K562 (cell line): ENCODE data around the gene DNAH17. TPM values are rescaled to one million over a fixed set of nuclear protein-coding genes. Genes with fewer than 3 reads are reported as not detected.

ENCODE experiments used
- ATAC-seq: fragments of 200-7000 bp; cut with Tn5 transposase; 3 replicates; pipeline ENCODE4 v1.9.1; 2020; ENCODE audit warnings: moderate library complexity
- BruUV-seq: library from RNA; stranded (reverse); fragments of 400-500 nt; replicated peaks from 2 replicates; lab custom pipeline; 2021; lab: Mats Ljungman, UMichigan
- CTCF ChIA-PET: fragments of 300-600 bp; formaldehyde crosslinking; extraction: SDS; loops from one replicate; lab custom pipeline; 2021; ENCODE audit warnings: low intra/inter-chr PET ratio; lab: Yijun Ruan, JAX
- POLR2A ChIA-PET: fragments of 300-600, 350-650 bp; sonication (Branson Sonifier 250); formaldehyde crosslinking; extraction: SDS; loops from one replicate; lab custom pipeline; 2021; ENCODE audit warnings: antibody characterized with exemption, inconsistent platforms; lab: Yijun Ruan, JAX
- DNase-seq, 4 experiments: peaks; one replicate each; pipeline versions ENCODE4 v3.0.0 to v3.0.0-alpha.2; 2011 to 2018; ENCODE audit warnings: low spot score in 3 of 4, mixed read lengths in 3 of 4; ENCODE audit errors: extremely low read depth in 1 of 4
- FAIRE-seq: peaks from 2 replicates; lab custom pipeline; 2011; peaks lifted over from hg19 to GRCh38; lab: Jason Lieb, UNC
- H2AFZ ChIP-seq: 2 replicates; pipeline ENCODE4 v1.6.0; 2011; ENCODE audit warnings: low read depth, low read length, control low read depth, inconsistent platforms
- H3K27ac ChIP-seq: fragments of 200-600 bp; 3 replicates; pipeline ENCODE4 v1.8.0; 2011; ENCODE audit warnings: low read depth, mild to moderate bottlenecking, control low read depth, inconsistent platforms, low read length, moderate library complexity, mixed read lengths; ENCODE audit errors: extremely low read depth
- H3K27me3 ChIP-seq, 2 experiments: fragments of 300-600 bp in 1 of 2; 2 replicates in 1 of 2; 3 replicates in 1 of 2; pipeline versions ENCODE4 v1.6.0 to v1.8.0; 2011; ENCODE audit warnings: inconsistent platforms in 2 of 2, low read length in 2 of 2, mild to moderate bottlenecking in 1 of 2, mixed read lengths in 1 of 2, moderate library complexity in 1 of 2; ENCODE audit not compliant: control insufficient read depth in 2 of 2, insufficient read depth in 2 of 2
- H3K36me3 ChIP-seq: fragments of 300-600 bp; 3 replicates; pipeline ENCODE4 v1.8.0; 2011; ENCODE audit warnings: mild to moderate bottlenecking, low read length, inconsistent platforms; ENCODE audit not compliant: control insufficient read depth, insufficient read depth
- H3K4me1 ChIP-seq, 2 experiments: fragments of 200-600 bp in 1 of 2; replicated peaks in 1 of 2; 2 replicates in 1 of 2; 3 replicates in 1 of 2; pipeline versions ENCODE4 v1.5.1 to v1.8.0; 2011; ENCODE audit warnings: inconsistent platforms in 2 of 2, low read length in 2 of 2, mild to moderate bottlenecking in 1 of 2, mixed read lengths in 1 of 2, moderate library complexity in 1 of 2; ENCODE audit not compliant: control insufficient read depth in 2 of 2, insufficient read depth in 2 of 2
- H3K4me2 ChIP-seq: 2 replicates; pipeline ENCODE4 v1.6.1; 2011; ENCODE audit warnings: low read length, control low read depth, inconsistent platforms, mixed read lengths; ENCODE audit not compliant: insufficient read depth
- H3K4me3 ChIP-seq: fragments of 200-600 bp; sonication (generic), shearing (Covaris generic); 2 replicates; pipeline ENCODE4 v1.5.1; 2016; ENCODE audit warnings: control low read depth, inconsistent platforms
- H3K79me2 ChIP-seq: fragments of 200-600 bp; 3 replicates; pipeline ENCODE4 v1.8.0; 2011; ENCODE audit warnings: low read length, inconsistent platforms; ENCODE audit not compliant: control insufficient read depth, insufficient read depth
- H3K9ac ChIP-seq, 2 experiments: 2 replicates each; pipeline versions ENCODE4 v1.6.0 to v1.6.1; 2011; ENCODE audit warnings: low read depth in 2 of 2, low read length in 2 of 2, control low read depth in 1 of 2, inconsistent platforms in 1 of 2, mild to moderate bottlenecking in 1 of 2, mixed read lengths in 1 of 2; ENCODE audit not compliant: insufficient read depth in 1 of 2
- H3K9me1 ChIP-seq: one replicate; pipeline ENCODE4 v1.6.0; 2011; ENCODE audit warnings: inconsistent platforms, mild to moderate bottlenecking, low read length, moderate library complexity; ENCODE audit not compliant: control insufficient read depth, insufficient read depth
- H3K9me3 ChIP-seq: replicated peaks from 2 replicates; pipeline ENCODE4 v1.5.1; 2011; ENCODE audit warnings: low read depth, low read length, inconsistent platforms; ENCODE audit not compliant: control insufficient read depth, insufficient read depth
- H4K20me1 ChIP-seq: replicated peaks from 2 replicates; pipeline ENCODE4 v1.6.1; 2011; ENCODE audit warnings: low read length, inconsistent platforms, mixed read lengths; ENCODE audit not compliant: control insufficient read depth, insufficient read depth
- BHLHE40 ChIP-seq: IDR thresholded peaks from 2 replicates; pipeline ENCODE4 v1.6.1; 2011; ENCODE audit warnings: low read length, improper control_type of control experiment
- CEBPB ChIP-seq: fragments of 450-650 bp; IDR thresholded peaks from 2 replicates; pipeline ENCODE4 v1.6.1; 2016; ENCODE audit warnings: missing genetic modification characterization, missing compliant biosample characterization
- CEBPG ChIP-seq, 3 experiments: fragments of 200-800 bp in 1 of 3; sonication (Bioruptor generic) in 1 of 3; sonication (generic) in 1 of 3; formaldehyde crosslinking in 1 of 3; IDR thresholded peaks in 2 of 3; conservative IDR thresholded peaks in 1 of 3; 2 replicates each; pipeline versions ENCODE4 v1.6.1 to v1.8.0; 2016 to 2022; ENCODE audit warnings: missing compliant biosample characterization in 2 of 3, missing genetic modification characterization in 2 of 3, mild to moderate bottlenecking in 1 of 3, missing genetic modification reagents in 1 of 3
- ZNF253 ChIP-seq: fragments of 250-450 bp; sonication (Bioruptor Pico); conservative IDR thresholded peaks from 2 replicates; pipeline ENCODE4 v1.6.1; 2021; ENCODE audit warnings: mild to moderate bottlenecking
- WGBS: fragments of 100-300 bp; shearing (Covaris generic); methylation state at CpG from one replicate; pipeline ENCODE4 v1.1.6; 2016; ENCODE audit warnings: low coverage, mixed read lengths; ENCODE audit not compliant: insufficient coverage; ENCODE audit errors: missing lambda C conversion rate; 5-methylcytosine and 5-hydroxymethylcytosine counted together
- in situ Hi-C: fragments of 300-500 bp; cut with MboI; formaldehyde crosslinking; loops from 4 replicates; pipeline ENCODE4 v1.15.0; 2018; ENCODE audit warnings: inconsistent platforms, mixed read lengths
- intact Hi-C: fragments of 100-400 bp; cut with micrococcal nuclease; formaldehyde crosslinking; loops from 2 replicates; pipeline ENCODE4 v1.14.2; 2022
- polyA plus RNA-seq, 8 experiments: library from polyadenylated mRNA; depleted of rRNA in 4 of 8; stranded (reverse) in 5 of 8; unstranded in 3 of 8; fragments of >200 nt; fragmentation: Nextera tagmentation in 2 of 8; fragmentation: Illumina TruSeq in 1 of 8; extraction: Ambion mirVana in 2 of 8; extraction: Trizol in 1 of 8; gene quantifications; 2 replicates each; pipeline versions ENCODE4 v1.2.1 to v1.2.3, GENCODE V29; 2011 to 2014; ENCODE audit warnings: inconsistent platforms in 1 of 8, missing spikeins in 1 of 8
- total RNA-seq, 7 experiments: library from RNA; depleted of rRNA in 6 of 7; stranded (reverse); fragments of >200 nt in 6 of 7; fragmentation: Illumina TruSeq in 2 of 7; extraction: Trizol in 2 of 7; gene quantifications; 2 replicates each; pipeline versions ENCODE4 v1.2.1 to v1.2.3, GENCODE V29; 2011 to 2021; ENCODE audit warnings: low replicate concordance in 1 of 7
- TF ChIP-seq, protein P1 (sequence below): IDR thresholded peaks from 2 replicates; pipeline ENCODE4 v1.6.1; 2012; ENCODE audit warnings: low read depth, low read length, improper control_type of control experiment, borderline replicate concordance
- TF ChIP-seq, protein P2 (sequence below), 2 experiments: fragments of 450-650 bp; IDR thresholded peaks; 2 replicates each; pipeline ENCODE4 v1.6.1; 2016

Gene DNAH17
- total and polyA plus RNA-seq, 9 of the 15 experiments (the other 6 are each of a cell fraction or from before 2014, with no cell fraction given), result under 0.01 to 0.06 (median 0.03) TPM; not detected in 5

DNA sequence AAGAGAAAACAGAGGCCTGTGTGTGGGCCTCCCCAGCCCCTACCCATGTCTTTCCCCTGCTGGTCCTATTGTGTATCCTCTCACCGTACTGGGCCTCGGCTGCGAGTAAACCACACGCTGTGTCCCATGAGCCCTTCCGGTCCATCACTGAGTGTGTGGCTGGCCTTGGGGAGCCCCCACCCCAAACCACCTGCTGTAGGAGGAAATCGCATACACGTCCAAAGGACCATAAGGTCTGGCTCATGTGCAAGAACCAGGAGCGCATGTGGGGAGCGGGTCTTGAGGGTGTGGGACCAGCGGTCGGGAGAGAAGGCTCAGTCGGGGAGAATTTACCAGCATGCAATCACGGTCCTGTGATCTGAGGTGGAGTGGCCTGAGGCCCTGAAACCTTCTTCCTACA lies 38.4 kb upstream of the DNAH17 start (continued):
- TF ChIP-seq, protein P1, sequence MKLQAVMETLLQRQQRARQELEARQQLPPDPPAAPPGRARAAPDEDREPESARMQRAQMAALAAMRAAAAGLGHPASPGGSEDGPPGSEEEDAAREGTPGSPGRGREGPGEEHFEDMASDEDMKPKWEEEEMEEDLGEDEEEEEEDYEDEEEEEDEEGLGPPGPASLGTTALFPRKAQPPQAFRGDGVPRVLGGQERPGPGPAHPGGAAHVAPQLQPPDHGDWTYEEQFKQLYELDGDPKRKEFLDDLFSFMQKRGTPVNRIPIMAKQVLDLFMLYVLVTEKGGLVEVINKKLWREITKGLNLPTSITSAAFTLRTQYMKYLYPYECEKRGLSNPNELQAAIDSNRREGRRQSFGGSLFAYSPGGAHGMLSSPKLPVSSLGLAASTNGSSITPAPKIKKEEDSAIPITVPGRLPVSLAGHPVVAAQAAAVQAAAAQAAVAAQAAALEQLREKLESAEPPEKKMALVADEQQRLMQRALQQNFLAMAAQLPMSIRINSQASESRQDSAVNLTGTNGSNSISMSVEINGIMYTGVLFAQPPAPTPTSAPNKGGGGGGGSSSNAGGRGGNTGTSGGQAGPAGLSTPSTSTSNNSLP, result no peak
- TF ChIP-seq, protein P2, sequence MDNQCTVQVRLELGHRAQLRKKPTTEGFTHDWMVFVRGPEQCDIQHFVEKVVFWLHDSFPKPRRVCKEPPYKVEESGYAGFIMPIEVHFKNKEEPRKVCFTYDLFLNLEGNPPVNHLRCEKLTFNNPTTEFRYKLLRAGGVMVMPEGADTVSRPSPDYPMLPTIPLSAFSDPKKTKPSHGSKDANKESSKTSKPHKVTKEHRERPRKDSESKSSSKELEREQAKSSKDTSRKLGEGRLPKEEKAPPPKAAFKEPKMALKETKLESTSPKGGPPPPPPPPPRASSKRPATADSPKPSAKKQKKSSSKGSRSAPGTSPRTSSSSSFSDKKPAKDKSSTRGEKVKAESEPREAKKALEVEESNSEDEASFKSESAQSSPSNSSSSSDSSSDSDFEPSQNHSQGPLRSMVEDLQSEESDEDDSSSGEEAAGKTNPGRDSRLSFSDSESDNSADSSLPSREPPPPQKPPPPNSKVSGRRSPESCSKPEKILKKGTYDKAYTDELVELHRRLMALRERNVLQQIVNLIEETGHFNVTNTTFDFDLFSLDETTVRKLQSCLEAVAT (IDR thresholded peaks at IDR 0.05), result no peak

DNA sequence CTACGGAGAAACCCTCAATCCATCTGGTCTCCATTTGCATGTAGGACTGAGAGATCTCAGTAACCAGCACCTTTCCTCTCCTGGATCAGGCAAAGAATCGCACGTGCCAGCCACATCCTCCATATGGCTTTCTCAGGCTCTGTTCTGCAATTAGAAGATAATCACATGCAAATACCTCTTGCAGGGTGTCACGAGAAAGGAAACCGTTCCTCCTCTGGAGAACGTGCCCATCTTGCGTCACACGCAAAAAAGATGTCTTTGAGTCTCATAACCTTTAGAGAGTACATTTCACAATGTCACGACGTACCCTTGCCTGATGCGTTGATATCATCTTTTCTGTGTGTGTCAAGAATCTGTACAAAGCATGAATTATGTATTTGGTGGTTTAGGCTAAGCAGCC lies 36.2 kb upstream of the DNAH17 start:
- no TSS peak for BruUV-seq

More for the DNA sequence above, 36.2 kb upstream of the DNAH17 start:
- Histone ChIP-seq H3K9me3 (no peaks in the 10 kb centered on the region), H4K20me1 (no peaks in the 10 kb centered on the region), H3K4me1 (no peaks in the 10 kb centered on the region), H3K36me3 (no peaks in the 10 kb centered on the region), H3K9me1 (no peaks in the 10 kb centered on the region), H3K79me2 (no peaks in the 10 kb centered on the region), H3K27me3 (peaks cover 41 to 86% of the 10 kb centered on the region in 2 experiments), H3K4me2 (no peak overlapping the region), H2AFZ (no peak overlapping the region), H3K4me3 (no peak overlapping the region), H3K27ac (no peak overlapping the region), H3K9ac (no peak overlapping the region)
- ChIA-PET CTCF (no interaction called here), POLR2A (interaction anchor here (1.1 kb wide), 1 partner anchor 17 kb away, joined by 3 read pairs; no protein-coding TSS in a partner anchor)
- DNase-seq (no peak), FAIRE-seq (no peak), ATAC-seq (no peak)
- in situ Hi-C loops, result no loop called here
- peak; percentile 55 for TF ChIP-seq BHLHE40
- TF ChIP-seq ZNF253 (CRISPR knock-in tag), result no peak
- TF ChIP-seq CEBPB (tag), result peak; percentile 33; the same call in 1 of the 2 replicates
- TF ChIP-seq CEBPG (CRISPR knock-in tag; IDR thresholded peaks at IDR 0.05), result 0 out of 2 replicates have a peak, but pooled peaks have one; percentile 7
- TF ChIP-seq CEBPG (tag; conservative IDR thresholded peaks at IDR 0.05 in 1 of 2, IDR thresholded peaks at IDR 0.05 in 1 of 2), result peak in 1 of 2 experiments; percentile 58; a peak in 2 of 4 replicates
- intact Hi-C loops, result no loop called here
- WGBS, result 12% methylated on average over 11 of the region's 11 CpGs
